Peyer's patch (tissue), 4 donors: ENCODE measurements around the gene CDH11. TPM values are rescaled to one million over a fixed set of nuclear protein-coding genes. Genes with fewer than 3 reads are reported as not detected.

Source experiments
- DNase-seq, 3 donors: peaks; one replicate each; pipeline ENCODE4 v3.0.0-alpha.2; 2017 to 2019
- H3K27ac ChIP-seq, 4 donors: fragments of 200-600 bp; sonication (generic); one replicate each; pipeline ENCODE4 v1.5.1; 2016 to 2019
- H3K27me3 ChIP-seq, 2 donors: fragments of 200-600 bp; sonication (generic); one replicate each; pipeline ENCODE4 v1.5.1; 2019
- H3K36me3 ChIP-seq, 3 donors: fragments of 200-600 bp; sonication (generic); one replicate each; pipeline ENCODE4 v1.5.1; 2016 to 2019
- H3K4me1 ChIP-seq, 4 donors: fragments of 200-600 bp; sonication (generic); one replicate each; pipeline ENCODE4 v1.5.1; 2016 to 2019
- H3K4me3 ChIP-seq, 4 donors: fragments of 200-600 bp; sonication (generic); 1 replicate in 3 of 4; 2 replicates in 1 of 4; pipeline ENCODE4 v1.5.1; 2016 to 2019; ENCODE audit warnings: mild to moderate bottlenecking in 1 of 4
- H3K9me3 ChIP-seq, 4 donors: fragments of 200-600 bp; sonication (generic); one replicate each; pipeline ENCODE4 v1.5.1; 2016 to 2019; ENCODE audit warnings: mild to moderate bottlenecking in 1 of 4
- CTCF ChIP-seq, 6 experiments: fragments of 450-650 bp in 4 of 6; fragments of 200-600 bp in 2 of 6; sonication (generic) in 1 of 6; IDR thresholded peaks; one replicate each; pipeline ENCODE4 v1.5.1; 2017 to 2019; ENCODE audit warnings: antibody characterized with exemption in 6 of 6, mild to moderate bottlenecking in 3 of 6, moderate library complexity in 1 of 6
- POLR2A ChIP-seq, 2 donors: fragments of 450-650 bp; IDR thresholded peaks; one replicate each; pipeline ENCODE4 v1.5.1; 2017; ENCODE audit warnings: antibody characterized with exemption in 2 of 2, mild to moderate bottlenecking in 2 of 2, moderate library complexity in 2 of 2
- total RNA-seq, 4 donors: library from RNA; depleted of rRNA; stranded (reverse); fragments of >200 nt; gene quantifications; one replicate each; pipeline ENCODE4 v1.1.0, GENCODE V29; 2016

The CDH11 gene
- total RNA-seq, 4 donors from 2014 or later, result 2.1 to 16.5 (median 4.9) TPM

GRCh38 chr16:64997121-64997520 is 124.7 kb downstream of the CDH11 start:
- Histone ChIP-seq H3K36me3 (no peaks in the 10 kb centered on the region), H3K4me1 (no peaks in the 10 kb centered on the region), H3K4me3 (no peak overlapping the region), H3K9me3 (no peaks in the 10 kb centered on the region), H3K27me3 (no peaks in the 10 kb centered on the region), H3K27ac (no peak overlapping the region)
- TF ChIP-seq CTCF (IDR thresholded peaks at IDR 0.05) (no peak), POLR2A (IDR thresholded peaks at IDR 0.05) (no peak)
- no peak for DNase-seq

GRCh38 chr16:64996641-64997040 is 125.2 kb downstream of the CDH11 start:
- no peaks in the 10 kb centered on the region for H3K36me3 ChIP-seq
- TF ChIP-seq CTCF (IDR thresholded peaks at IDR 0.05), result no peak
- TF ChIP-seq POLR2A (IDR thresholded peaks at IDR 0.05), result no peak
- no peak overlapping the region for H3K4me3 ChIP-seq
- H3K4me1 ChIP-seq, result no peaks in the 10 kb centered on the region
- DNase-seq, result no peak
- H3K27me3 ChIP-seq, result no peaks in the 10 kb centered on the region
- H3K9me3 ChIP-seq, result no peaks in the 10 kb centered on the region
- no peak overlapping the region for H3K27ac ChIP-seq

- no peaks in the 10 kb centered on the region for H3K9me3 ChIP-seq
- no peak overlapping the region for H3K27ac ChIP-seq
- no peaks in the 10 kb centered on the region for H3K27me3 ChIP-seq
- no peaks in the 10 kb centered on the region for H3K36me3 ChIP-seq
- no peaks in the 10 kb centered on the region for H3K4me1 ChIP-seq
- no peak overlapping the region for H3K4me3 ChIP-seq
- TF ChIP-seq POLR2A (IDR thresholded peaks at IDR 0.05) (no peak), CTCF (IDR thresholded peaks at IDR 0.05) (no peak)
- no peak for DNase-seq
These were observed 128.4 kb downstream of the CDH11 start for GRCh38 chr16:64993464-64993863.

- Histone ChIP-seq H3K27me3 (no peaks in the 10 kb centered on the region), H3K4me3 (no peak overlapping the region), H3K9me3 (no peaks in the 10 kb centered on the region), H3K27ac (no peak overlapping the region), H3K4me1 (no peaks in the 10 kb centered on the region), H3K36me3 (peaks cover 0 to 4% (median 0%) of the 10 kb centered on the region in 3 donors)
- TF ChIP-seq POLR2A (IDR thresholded peaks at IDR 0.05) (no peak), CTCF (IDR thresholded peaks at IDR 0.05) (no peak)
- DNase-seq, result no peak
These were observed 130.9 kb downstream of the CDH11 start for GRCh38 chr16:64991001-64991400.

- TF ChIP-seq POLR2A (IDR thresholded peaks at IDR 0.05) (no peak), CTCF (IDR thresholded peaks at IDR 0.05) (no peak)
- Histone ChIP-seq H3K9me3 (no peaks in the 10 kb centered on the region), H3K27me3 (no peaks in the 10 kb centered on the region), H3K27ac (no peak overlapping the region), H3K4me3 (no peak overlapping the region), H3K4me1 (no peaks in the 10 kb centered on the region), H3K36me3 (peaks cover 0 to 4% (median 0%) of the 10 kb centered on the region in 3 donors)
- DNase-seq, result no peak
These were observed 131.8 kb downstream of the CDH11 start for GRCh38 chr16:64990101-64990500.

- no peak for TF ChIP-seq POLR2A (IDR thresholded peaks at IDR 0.05)
- no peak for TF ChIP-seq CTCF (IDR thresholded peaks at IDR 0.05)
- Histone ChIP-seq H3K9me3 (no peaks in the 10 kb centered on the region), H3K4me3 (no peak overlapping the region), H3K27ac (no peak overlapping the region), H3K4me1 (no peaks in the 10 kb centered on the region), H3K27me3 (no peaks in the 10 kb centered on the region), H3K36me3 (peaks cover 0 to 4% (median 0%) of the 10 kb centered on the region in 3 donors)
- DNase-seq, result no peak
These were observed 132.8 kb downstream of the CDH11 start for GRCh38 chr16:64989050-64989449.
